ENCODE data around the gene TNFRSF1B. TPM values are rescaled to one million over a fixed set of nuclear protein-coding genes. Genes with fewer than 3 reads are reported as not detected.
A peak's percentile ranks its signal among the peaks of the same experiment; 100 is the strongest.

Gene TNFRSF1B
- total RNA-seq, 4 donors from 2014 or later: 37.1 to 92.8 (median 64.0) TPM

- peak in 1 of 3 donors; percentile 46 for DNase-seq
Observed at GRCh38 chr1:12206792-12207424, 40.1 kb downstream of the TNFRSF1B start.

DNA sequence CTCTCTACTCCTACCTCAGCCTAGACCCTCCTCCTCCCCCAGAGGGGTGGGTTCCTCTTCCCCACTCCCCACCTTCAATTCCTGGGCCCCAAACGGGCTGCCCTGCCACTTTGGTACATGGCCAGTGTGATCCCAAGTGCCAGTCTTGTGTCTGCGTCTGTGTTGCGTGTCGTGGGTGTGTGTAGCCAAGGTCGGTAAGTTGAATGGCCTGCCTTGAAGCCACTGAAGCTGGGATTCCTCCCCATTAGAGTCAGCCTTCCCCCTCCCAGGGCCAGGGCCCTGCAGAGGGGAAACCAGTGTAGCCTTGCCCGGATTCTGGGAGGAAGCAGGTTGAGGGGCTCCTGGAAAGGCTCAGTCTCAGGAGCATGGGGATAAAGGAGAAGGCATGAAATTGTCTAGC, 41.5 kb downstream of the TNFRSF1B start:
- peak in 1 of 3 donors; percentile 49 for DNase-seq
- Histone ChIP-seq H3K27ac (peak overlapping the region in 1 of 4 donors; percentile 61), H3K9me3 (no peaks in the 10 kb centered on the region), H3K36me3 (peaks cover 0 to 17% (median 0%) of the 10 kb centered on the region in 3 donors), H3K4me1 (peaks cover 0 to 31% (median 11%) of the 10 kb centered on the region in 4 donors), H3K4me3 (no peak overlapping the region), H3K27me3 (no peaks in the 10 kb centered on the region)
- no peak for TF ChIP-seq POLR2A (IDR thresholded peaks at IDR 0.05)
- TF ChIP-seq, protein P1, sequence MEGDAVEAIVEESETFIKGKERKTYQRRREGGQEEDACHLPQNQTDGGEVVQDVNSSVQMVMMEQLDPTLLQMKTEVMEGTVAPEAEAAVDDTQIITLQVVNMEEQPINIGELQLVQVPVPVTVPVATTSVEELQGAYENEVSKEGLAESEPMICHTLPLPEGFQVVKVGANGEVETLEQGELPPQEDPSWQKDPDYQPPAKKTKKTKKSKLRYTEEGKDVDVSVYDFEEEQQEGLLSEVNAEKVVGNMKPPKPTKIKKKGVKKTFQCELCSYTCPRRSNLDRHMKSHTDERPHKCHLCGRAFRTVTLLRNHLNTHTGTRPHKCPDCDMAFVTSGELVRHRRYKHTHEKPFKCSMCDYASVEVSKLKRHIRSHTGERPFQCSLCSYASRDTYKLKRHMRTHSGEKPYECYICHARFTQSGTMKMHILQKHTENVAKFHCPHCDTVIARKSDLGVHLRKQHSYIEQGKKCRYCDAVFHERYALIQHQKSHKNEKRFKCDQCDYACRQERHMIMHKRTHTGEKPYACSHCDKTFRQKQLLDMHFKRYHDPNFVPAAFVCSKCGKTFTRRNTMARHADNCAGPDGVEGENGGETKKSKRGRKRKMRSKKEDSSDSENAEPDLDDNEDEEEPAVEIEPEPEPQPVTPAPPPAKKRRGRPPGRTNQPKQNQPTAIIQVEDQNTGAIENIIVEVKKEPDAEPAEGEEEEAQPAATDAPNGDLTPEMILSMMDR (IDR thresholded peaks at IDR 0.05): no peak

More at GRCh38 chr1:12206792-12207424, 40.1 kb downstream of the TNFRSF1B start:
- no peaks in the 10 kb centered on the region for H3K9me3 ChIP-seq
- TF ChIP-seq, protein P1 (IDR thresholded peaks at IDR 0.05): no peak
- TF ChIP-seq POLR2A (IDR thresholded peaks at IDR 0.05): no peak
- no peaks in the 10 kb centered on the region for H3K27me3 ChIP-seq
- H3K4me1 ChIP-seq: peaks cover 0 to 35% (median 11%) of the 10 kb centered on the region in 4 donors
- H3K27ac ChIP-seq: no peak overlapping the region
- H3K36me3 ChIP-seq: peaks cover 0 to 29% (median 0%) of the 10 kb centered on the region in 3 donors
- no peak overlapping the region for H3K4me3 ChIP-seq

- Histone ChIP-seq H3K9me3 (no peaks in the 10 kb centered on the region), H3K27ac (peak overlapping the region in 1 of 4 donors; percentile 61)
- TF ChIP-seq, protein P1 (IDR thresholded peaks at IDR 0.05): peak; percentile 91 to 98 (median 96)
- TF ChIP-seq POLR2A (IDR thresholded peaks at IDR 0.05): peak in 1 of 2 donors; percentile 21
Observed at GRCh38 chr1:12208764-12209494, 42.1 kb downstream of the TNFRSF1B start.

GRCh38 chr1:12209495-12209832, 42.7 kb downstream of the TNFRSF1B start:
- no peaks in the 10 kb centered on the region for H3K27me3 ChIP-seq
- peak overlapping the region in 1 of 4 donors; percentile 61 for H3K27ac ChIP-seq
- H3K36me3 ChIP-seq: peaks cover 0 to 7% (median 0%) of the 10 kb centered on the region in 3 donors
- no peak for DNase-seq
- no peak overlapping the region for H3K4me3 ChIP-seq
- no peak for TF ChIP-seq POLR2A (IDR thresholded peaks at IDR 0.05)
- TF ChIP-seq, protein P1 (IDR thresholded peaks at IDR 0.05): no peak
- H3K9me3 ChIP-seq: no peaks in the 10 kb centered on the region
- peaks cover 0 to 28% (median 11%) of the 10 kb centered on the region in 4 donors for H3K4me1 ChIP-seq

More at GRCh38 chr1:12208764-12209494, 42.1 kb downstream of the TNFRSF1B start:
- Histone ChIP-seq H3K27me3 (no peaks in the 10 kb centered on the region), H3K4me1 (peaks cover 0 to 28% (median 11%) of the 10 kb centered on the region in 4 donors), H3K4me3 (no peak overlapping the region), H3K36me3 (peaks cover 0 to 10% (median 0%) of the 10 kb centered on the region in 3 donors)
- DNase-seq: peak; percentile 90 to 95 (median 90)

DNA sequence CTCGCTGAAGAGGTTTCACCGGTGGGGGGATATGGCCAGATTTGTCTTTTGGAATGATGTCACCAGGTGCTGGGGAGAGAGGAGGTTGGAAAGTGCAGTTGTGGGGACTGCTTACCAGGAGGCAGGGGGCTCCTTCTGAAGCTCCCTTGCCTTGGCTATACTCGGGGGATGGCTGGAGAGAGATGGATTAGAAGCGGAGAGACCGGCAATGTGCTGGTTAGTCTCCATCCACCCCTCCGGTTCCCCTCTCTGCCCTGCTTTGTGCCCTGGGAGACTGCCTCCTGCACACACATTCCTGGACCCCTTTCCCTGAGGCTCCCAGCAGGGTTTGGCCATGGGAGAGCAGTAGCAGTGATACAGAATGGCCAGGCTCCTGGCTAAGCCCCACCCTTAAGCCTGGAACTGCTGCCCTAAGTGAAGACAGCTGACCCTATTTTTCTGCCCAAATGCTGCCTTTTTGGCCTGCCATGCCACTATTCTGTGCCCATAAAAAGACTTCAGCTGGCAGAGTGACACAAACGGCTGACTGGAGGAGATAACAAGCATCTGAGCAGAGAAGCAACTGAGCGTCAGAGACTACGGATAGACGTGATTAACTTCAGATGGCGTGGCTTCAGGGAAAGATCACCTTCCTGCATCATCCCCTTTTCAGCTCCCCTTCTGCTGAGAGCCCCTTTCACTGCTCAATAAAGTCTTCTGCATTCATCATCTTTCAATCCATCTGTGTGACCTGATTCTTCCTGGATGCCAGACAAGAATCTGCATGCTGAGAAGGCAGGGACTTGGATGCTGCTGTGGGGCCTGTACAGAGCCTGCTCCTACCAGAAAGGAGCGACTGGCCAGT, 48.5 kb downstream of the TNFRSF1B start:
- Histone ChIP-seq H3K9me3 (no peaks in the 10 kb centered on the region), H3K36me3 (no peaks in the 10 kb centered on the region), H3K27ac (no peak overlapping the region), H3K4me3 (no peak overlapping the region), H3K27me3 (no peaks in the 10 kb centered on the region), H3K4me1 (peaks cover 0 to 8% (median 0%) of the 10 kb centered on the region in 4 donors)
- TF ChIP-seq POLR2A (IDR thresholded peaks at IDR 0.05): no peak
- TF ChIP-seq, protein P1 (IDR thresholded peaks at IDR 0.05): no peak
- no peak for DNase-seq
